GM10266 (cell line): Measurements from ENCODE around the gene RBM23.

Experiments used
- DNase-seq: peaks from one replicate; pipeline ENCODE4 v3.0.0; 2012; ENCODE audit errors: extremely low spot score
- CTCF ChIP-seq: IDR thresholded peaks from 2 replicates; pipeline ENCODE4 v1.5.1; 2012; ENCODE audit warnings: mild to moderate bottlenecking, low read depth; ENCODE audit not compliant: control insufficient read depth, insufficient read depth; ENCODE audit errors: missing control alignments

RBM23 gene

GRCh38 chr14:22892488-22892887 is 26.5 kb downstream of the RBM23 start:
- no peak for TF ChIP-seq CTCF
- no peak for DNase-seq

- no peak for TF ChIP-seq CTCF
- no peak for DNase-seq
These were observed 28.5 kb downstream of the RBM23 start for GRCh38 chr14:22890416-22890815.

GRCh38 chr14:22888662-22889061 is 30.3 kb downstream of the RBM23 start:
- TF ChIP-seq CTCF: no peak
- no peak for DNase-seq

- no peak for TF ChIP-seq CTCF
- peak; percentile 67 for DNase-seq
These were observed 31.0 kb downstream of the RBM23 start for GRCh38 chr14:22887990-22888378.

- peak; percentile 78 for DNase-seq
- no peak for TF ChIP-seq CTCF
These were observed 31.5 kb downstream of the RBM23 start for GRCh38 chr14:22887260-22887989.

GRCh38 chr14:22886500-22887259 is 32.3 kb downstream of the RBM23 start:
- peak; percentile 91 for DNase-seq
- peak; percentile 44 for TF ChIP-seq CTCF

- DNase-seq: no peak
- TF ChIP-seq CTCF: no peak
These were observed 33.0 kb downstream of the RBM23 start for GRCh38 chr14:22885975-22886374.
